RCC 7860 (cell line): ENCODE results near the gene CDH23.

Experiments used
- DNase-seq: peaks from one replicate; pipeline ENCODE4 v3.0.0-alpha.2; 2015; ENCODE audit warnings: low spot score
- FAIRE-seq: peaks from 2 replicates; lab custom pipeline; 2012; peaks lifted over from hg19 to GRCh38; lab: Jason Lieb, UNC

The CDH23 gene

GRCh38 chr10:71414359-71414758 is 17.6 kb downstream of the CDH23 start:
- DNase-seq (no peak), FAIRE-seq (no peak)

- no peak for FAIRE-seq
Observed at GRCh38 chr10:71419002-71419540, 22.4 kb downstream of the CDH23 start.

GRCh38 chr10:71419750-71420149 is 23.0 kb downstream of the CDH23 start:
- FAIRE-seq: no peak

More at GRCh38 chr10:71419002-71419540, 22.4 kb downstream of the CDH23 start:
- no peak for DNase-seq

GRCh38 chr10:71421075-71421434 is 24.3 kb downstream of the CDH23 start:
- FAIRE-seq (no peak), DNase-seq (no peak)

More at GRCh38 chr10:71419750-71420149, 23.0 kb downstream of the CDH23 start:
- DNase-seq: no peak

- no peak for DNase-seq
- FAIRE-seq: no peak
Observed at GRCh38 chr10:71423250-71423649, 26.5 kb downstream of the CDH23 start.

- FAIRE-seq (no peak), DNase-seq (no peak)
Observed at GRCh38 chr10:71423901-71424300, 27.2 kb downstream of the CDH23 start.

GRCh38 chr10:71424496-71425194 is 27.9 kb downstream of the CDH23 start:
- FAIRE-seq: no peak
- no peak for DNase-seq

- no peak for FAIRE-seq
- DNase-seq: no peak
Observed at GRCh38 chr10:71426058-71426605, 29.4 kb downstream of the CDH23 start.

- FAIRE-seq (no peak), DNase-seq (no peak)
Observed at GRCh38 chr10:71427246-71427645, 30.5 kb downstream of the CDH23 start.

- FAIRE-seq (no peak), DNase-seq (no peak)
Observed at GRCh38 chr10:71429304-71429703, 32.6 kb downstream of the CDH23 start.

GRCh38 chr10:71429929-71430328 is 33.2 kb downstream of the CDH23 start:
- FAIRE-seq: no peak
- DNase-seq: no peak

- no peak for FAIRE-seq
- DNase-seq: no peak
Observed at GRCh38 chr10:71431239-71432100, 34.8 kb downstream of the CDH23 start.

- FAIRE-seq: no peak
- DNase-seq: no peak
Observed at GRCh38 chr10:71432101-71432905, 35.6 kb downstream of the CDH23 start.

GRCh38 chr10:71432956-71433767 is 36.4 kb downstream of the CDH23 start:
- FAIRE-seq: no peak

GRCh38 chr10:71433768-71434744 is 37.3 kb downstream of the CDH23 start:
- FAIRE-seq (no peak), DNase-seq (no peak)

More at GRCh38 chr10:71432956-71433767, 36.4 kb downstream of the CDH23 start:
- DNase-seq: no peak

- DNase-seq (no peak), FAIRE-seq (no peak)
Observed at GRCh38 chr10:71434760-71435394, 38.2 kb downstream of the CDH23 start.

GRCh38 chr10:71435571-71436267 is 39.0 kb downstream of the CDH23 start:
- no peak for FAIRE-seq

More at GRCh38 chr10:71435571-71436267, 39.0 kb downstream of the CDH23 start:
- DNase-seq: no peak
